ENCODE results near the gene CRTAP. TPM values are rescaled to one million over a fixed set of nuclear protein-coding genes. Genes with fewer than 3 reads are reported as not detected.
"Not testable (repeated sequence)": the region's sequence is repeated elsewhere in the genome, so short reads cannot be mapped to it uniquely, and the experiment has no call there.

CRTAP gene
- total RNA-seq, result 10 to 100 TPM; 16.3 to 21.9 (median 21.7) TPM

DNA sequence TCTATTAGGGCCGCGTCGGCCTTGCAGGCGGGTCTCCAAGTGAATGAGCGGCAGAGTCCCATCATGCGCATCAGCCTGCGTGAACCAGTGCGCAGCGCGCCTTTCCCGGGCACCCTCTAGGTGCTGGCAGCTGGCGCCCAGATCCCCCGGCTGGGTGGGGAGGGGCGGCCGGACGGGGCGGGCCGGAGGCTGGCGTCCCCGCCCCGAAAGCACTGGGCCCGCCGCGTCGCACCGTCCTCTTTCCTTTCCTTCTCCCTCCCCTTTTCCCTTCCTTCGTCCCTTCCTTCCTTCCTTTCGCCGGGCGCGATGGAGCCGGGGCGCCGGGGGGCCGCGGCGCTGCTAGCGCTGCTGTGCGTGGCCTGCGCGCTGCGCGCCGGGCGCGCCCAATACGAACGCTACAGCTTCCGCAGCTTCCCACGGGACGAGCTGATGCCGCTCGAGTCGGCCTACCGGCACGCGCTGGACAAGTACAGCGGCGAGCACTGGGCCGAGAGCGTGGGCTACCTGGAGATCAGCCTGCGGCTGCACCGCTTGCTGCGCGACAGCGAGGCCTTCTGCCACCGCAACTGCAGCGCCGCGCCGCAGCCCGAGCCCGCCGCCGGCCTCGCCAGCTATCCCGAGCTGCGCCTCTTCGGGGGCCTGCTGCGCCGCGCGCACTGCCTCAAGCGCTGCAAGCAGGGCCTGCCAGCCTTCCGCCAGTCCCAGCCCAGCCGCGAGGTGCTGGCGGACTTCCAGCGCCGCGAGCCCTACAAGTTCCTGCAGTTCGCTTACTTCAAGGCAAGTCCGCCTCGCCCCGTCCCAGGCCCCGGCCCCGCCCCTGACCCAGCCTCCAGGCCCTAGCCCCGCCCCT, at the start of gene CRTAP:
Gene CRTAP, plus strand, starts transcription at position 243 of the 850 bp plus-strand sequence. Its CDS starts 64 bp downstream, at position 307.
- Mint-ChIP-seq H3K36me3 (ENCODE audit: insufficient read depth) (no peaks in the 10 kb centered on the region), H3K4me1 (ENCODE audit: low read depth) (peaks cover 37% of the 10 kb centered on the region), H3K4me3 (peak within 1 kb of the TSS; percentile 82), H3K27me3 (ENCODE audit: low read depth) (no peaks in the 10 kb centered on the region), H3K9me3 (no peaks in the 10 kb centered on the region)
- DNase-seq (peak; percentile 78), ATAC-seq (peak; percentile 85 to 90)

DNA sequence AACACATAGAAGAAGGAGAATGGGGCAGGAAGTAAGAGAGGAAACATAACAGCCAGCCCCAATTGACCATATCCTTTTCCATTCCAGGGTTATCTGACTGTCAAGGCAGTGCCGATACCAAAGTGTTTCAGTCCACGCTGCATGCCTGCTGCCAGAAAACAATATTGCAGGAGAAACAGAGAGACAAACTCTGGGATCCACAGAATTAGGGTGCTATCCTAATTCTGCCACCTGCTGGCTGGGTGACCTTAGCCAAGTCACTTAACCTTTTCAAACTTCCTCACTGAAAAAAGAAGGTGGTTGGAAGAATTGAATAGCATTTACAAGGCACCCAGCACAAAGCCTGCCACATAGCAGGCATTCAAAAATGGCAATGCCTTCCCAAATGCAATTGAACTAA, 48.9 kb upstream of the CRTAP start:
- H3K4me3 Mint-ChIP-seq, result no peak overlapping the region
- H3K36me3 Mint-ChIP-seq (ENCODE audit: insufficient read depth), result peaks cover 34% of the 10 kb centered on the region

DNA sequence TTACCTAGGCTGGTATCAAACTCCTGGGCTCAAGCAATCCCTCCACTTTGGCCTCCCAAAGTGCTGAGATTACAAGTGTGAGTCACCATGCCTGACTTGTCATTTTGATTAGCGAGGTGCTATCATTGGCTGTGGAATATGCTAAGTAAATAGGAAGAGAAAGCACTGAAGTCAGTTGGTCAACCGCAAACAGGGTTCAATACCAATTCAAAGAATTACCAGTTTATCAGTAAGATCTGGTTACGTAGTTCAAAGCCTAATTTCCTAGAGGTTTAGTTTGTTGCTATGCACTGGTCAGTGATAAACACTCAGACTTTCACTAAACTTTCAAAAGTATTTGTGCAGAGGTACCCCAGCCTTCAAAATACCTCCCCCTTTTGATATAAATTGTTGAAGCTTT, 46.3 kb upstream of the CRTAP start:
- Mint-ChIP-seq H3K9me3 (no peaks in the 10 kb centered on the region), H3K36me3 (ENCODE audit: insufficient read depth) (peaks cover 32% of the 10 kb centered on the region), H3K4me1 (ENCODE audit: low read depth) (peaks cover 55% of the 10 kb centered on the region), H3K27me3 (ENCODE audit: low read depth) (no peaks in the 10 kb centered on the region), H3K4me3 (no peak overlapping the region)
- DNase-seq (no peak), ATAC-seq (no peak)

More for the DNA sequence above, 48.9 kb upstream of the CRTAP start:
- no peak for ATAC-seq
- peaks cover 64% of the 10 kb centered on the region for H3K4me1 Mint-ChIP-seq (ENCODE audit: low read depth)
- no peaks in the 10 kb centered on the region for H3K9me3 Mint-ChIP-seq
- H3K27me3 Mint-ChIP-seq (ENCODE audit: low read depth), result no peaks in the 10 kb centered on the region
- peak; percentile 35 for DNase-seq

DNA sequence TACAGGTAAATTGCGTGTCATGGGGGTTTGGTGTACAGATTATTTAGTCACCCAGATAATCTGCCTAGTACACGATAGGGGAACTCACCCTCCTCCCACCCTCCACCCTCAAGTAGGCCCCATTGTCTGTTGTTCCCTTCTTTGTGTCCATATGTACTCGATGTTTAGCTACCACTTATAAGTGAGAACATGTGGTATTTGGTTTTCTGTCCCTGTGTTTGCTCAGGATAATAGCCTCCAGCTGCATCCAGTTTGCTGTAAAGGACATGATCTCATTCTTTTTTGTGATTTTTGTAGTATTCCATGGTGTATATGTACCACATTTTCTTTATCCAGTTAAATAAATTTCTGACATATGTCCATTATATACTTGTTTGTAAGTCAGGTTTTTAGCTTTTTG, 44.0 kb upstream of the CRTAP start:
- H3K4me1 Mint-ChIP-seq (ENCODE audit: low read depth), result peaks cover 43% of the 10 kb centered on the region
- H3K27me3 Mint-ChIP-seq (ENCODE audit: low read depth); H3K4me3 Mint-ChIP-seq; H3K9me3 Mint-ChIP-seq; ATAC-seq; DNase-seq: not testable (repeated sequence)
- H3K36me3 Mint-ChIP-seq (ENCODE audit: insufficient read depth), result peaks cover 31% of the 10 kb centered on the region

DNA sequence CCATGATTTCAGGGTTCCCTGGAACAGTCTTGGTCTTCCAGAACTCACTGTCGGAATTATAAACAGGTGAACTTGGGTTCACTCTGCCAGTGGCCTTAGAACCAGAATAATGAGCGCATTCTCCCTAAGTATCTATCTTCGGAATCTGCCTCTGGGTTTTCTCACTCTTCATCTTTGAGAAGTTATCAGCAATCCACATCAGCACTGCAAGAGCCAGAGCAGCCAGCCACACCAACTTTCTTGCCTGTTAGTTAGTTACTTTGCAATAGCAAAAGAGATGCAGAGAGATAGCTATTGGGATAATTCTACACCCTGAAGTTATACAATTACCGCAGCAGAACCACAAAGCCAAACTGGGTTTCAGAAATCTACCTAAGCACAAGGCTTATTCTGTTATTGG, 42.6 kb upstream of the CRTAP start:
- ATAC-seq, result peak in 1 of 2 donors; percentile 45
- peaks cover 33% of the 10 kb centered on the region for H3K4me1 Mint-ChIP-seq (ENCODE audit: low read depth)
- peaks cover 32% of the 10 kb centered on the region for H3K36me3 Mint-ChIP-seq (ENCODE audit: insufficient read depth)
- DNase-seq, result no peak
- H3K9me3 Mint-ChIP-seq, result no peaks in the 10 kb centered on the region
- no peak overlapping the region for H3K4me3 Mint-ChIP-seq
- H3K27me3 Mint-ChIP-seq (ENCODE audit: low read depth), result no peaks in the 10 kb centered on the region

DNA sequence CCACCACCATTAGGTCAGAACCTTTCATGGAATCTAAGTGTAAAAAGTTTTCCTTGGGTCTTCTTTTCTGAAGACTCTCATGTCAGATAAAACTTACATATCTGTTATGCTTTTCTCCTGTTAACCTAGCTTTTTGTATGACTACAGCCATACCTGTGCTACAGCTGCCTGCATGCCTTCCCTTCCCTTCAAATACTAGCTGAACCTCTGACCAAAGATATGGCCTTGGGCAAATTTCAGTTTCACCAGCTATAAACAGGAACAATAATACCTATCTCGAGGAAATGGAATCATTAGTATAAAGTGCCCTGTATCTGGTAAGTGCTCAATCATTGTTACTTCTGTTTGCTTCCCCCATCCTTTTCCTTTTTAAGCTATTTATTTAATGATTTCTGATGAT, 41.9 kb upstream of the CRTAP start:
- Mint-ChIP-seq H3K4me3 (no peak overlapping the region), H3K36me3 (ENCODE audit: insufficient read depth) (peaks cover 34% of the 10 kb centered on the region), H3K4me1 (ENCODE audit: low read depth) (peaks cover 33% of the 10 kb centered on the region), H3K9me3 (no peaks in the 10 kb centered on the region), H3K27me3 (ENCODE audit: low read depth) (no peaks in the 10 kb centered on the region)
- DNase-seq, result no peak
- no peak for ATAC-seq

DNA sequence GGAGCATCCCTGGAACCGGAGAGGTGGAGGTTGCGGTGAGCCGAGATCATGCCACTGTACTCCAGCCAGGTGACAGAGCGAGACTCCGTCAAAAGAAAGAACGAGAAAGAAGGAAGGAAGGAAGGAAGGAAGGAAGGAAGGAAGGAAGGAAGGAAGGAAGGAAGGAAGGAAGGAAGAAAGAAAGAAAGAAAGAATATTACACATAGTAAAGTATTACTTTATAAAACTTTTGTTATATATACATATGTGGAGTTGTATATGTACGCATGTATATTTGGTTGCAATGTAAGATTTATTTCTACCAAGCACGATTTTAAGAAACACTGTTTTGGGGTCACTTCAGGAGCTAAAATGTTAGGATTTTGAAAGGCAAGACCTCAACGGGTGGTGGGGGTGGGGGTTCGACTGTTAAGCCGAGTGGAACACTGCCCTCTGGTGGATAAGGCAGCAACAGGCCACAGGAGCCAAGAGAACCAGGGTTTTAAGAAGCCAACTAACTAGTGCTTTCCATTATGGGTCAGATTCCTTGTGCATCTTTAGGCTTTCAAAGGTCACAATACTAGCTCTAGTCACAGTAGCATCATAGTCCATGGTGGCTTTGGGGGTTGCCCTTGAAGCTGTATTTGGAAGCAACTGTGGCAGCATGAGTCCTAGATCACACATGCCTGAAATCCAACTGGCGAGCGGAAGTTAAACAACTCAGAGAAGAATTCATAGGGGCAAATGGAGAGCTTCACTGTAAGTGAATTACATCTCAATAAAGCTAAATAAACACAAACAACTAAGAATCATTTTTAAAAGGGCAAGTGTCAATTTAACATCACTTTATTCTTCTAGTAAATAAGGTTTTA, 39.4 kb upstream of the CRTAP start:
- H3K4me1 Mint-ChIP-seq (ENCODE audit: low read depth), result peaks cover 30% of the 10 kb centered on the region
- ATAC-seq, result peak; percentile 80 to 90

DNA sequence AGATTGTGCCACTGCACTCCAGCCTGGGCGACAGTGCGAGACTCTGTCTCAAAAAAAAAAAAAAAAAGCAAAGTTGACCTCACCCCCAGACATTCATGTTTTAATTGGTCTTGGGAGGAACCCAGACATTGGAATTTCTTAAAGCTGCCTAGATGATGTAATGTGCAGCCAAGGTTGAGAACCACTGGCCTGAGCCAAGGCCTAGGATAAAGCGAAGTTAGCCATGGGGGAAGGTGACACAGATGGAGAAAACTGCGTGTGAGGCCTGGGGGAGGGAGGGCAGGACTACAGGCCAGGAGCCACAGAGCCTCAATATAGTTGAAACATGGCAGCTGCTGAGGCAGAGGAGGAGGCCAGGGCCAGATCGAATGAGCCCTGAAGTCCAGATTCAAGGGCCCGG, 37.8 kb upstream of the CRTAP start:
- Mint-ChIP-seq H3K4me1 (ENCODE audit: low read depth) (peaks cover 30% of the 10 kb centered on the region), H3K9me3 (no peaks in the 10 kb centered on the region), H3K36me3 (ENCODE audit: insufficient read depth) (peaks cover 20% of the 10 kb centered on the region), H3K27me3 (ENCODE audit: low read depth) (no peaks in the 10 kb centered on the region), H3K4me3 (no peak overlapping the region)
- ATAC-seq (no peak), DNase-seq (no peak)

More for the DNA sequence above, 39.4 kb upstream of the CRTAP start:
- H3K9me3 Mint-ChIP-seq, result no peaks in the 10 kb centered on the region
- DNase-seq, result peak; percentile 72
- no peaks in the 10 kb centered on the region for H3K27me3 Mint-ChIP-seq (ENCODE audit: low read depth)
- H3K4me3 Mint-ChIP-seq, result no peak overlapping the region
- peaks cover 23% of the 10 kb centered on the region for H3K36me3 Mint-ChIP-seq (ENCODE audit: insufficient read depth)

DNA sequence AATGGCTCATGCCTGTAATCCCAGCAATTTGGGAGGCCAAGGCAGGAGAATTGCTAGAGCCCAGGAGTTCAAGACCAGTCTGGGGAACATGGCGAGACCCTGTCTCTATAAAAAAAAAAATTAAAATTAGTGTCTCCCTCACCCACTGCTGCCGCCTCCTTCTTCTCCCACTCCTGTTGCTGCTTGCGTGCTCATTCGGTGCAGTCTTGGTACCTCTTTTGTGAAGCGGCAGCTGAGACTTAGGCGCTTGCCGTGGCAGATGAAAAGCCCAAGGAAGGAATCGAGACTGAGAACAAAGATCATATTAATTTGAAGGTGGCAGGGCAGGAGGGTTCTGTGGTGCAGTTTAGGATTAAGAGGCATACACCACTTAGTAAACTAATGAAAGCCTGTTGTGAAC, 36.9 kb upstream of the CRTAP start:
- DNase-seq, result no peak
- H3K4me1 Mint-ChIP-seq (ENCODE audit: low read depth), result peaks cover 21% of the 10 kb centered on the region
- H3K36me3 Mint-ChIP-seq (ENCODE audit: insufficient read depth), result peaks cover 16% of the 10 kb centered on the region
- no peaks in the 10 kb centered on the region for H3K9me3 Mint-ChIP-seq
- H3K27me3 Mint-ChIP-seq (ENCODE audit: low read depth), result no peaks in the 10 kb centered on the region
- no peak overlapping the region for H3K4me3 Mint-ChIP-seq
- ATAC-seq, result no peak

DNA sequence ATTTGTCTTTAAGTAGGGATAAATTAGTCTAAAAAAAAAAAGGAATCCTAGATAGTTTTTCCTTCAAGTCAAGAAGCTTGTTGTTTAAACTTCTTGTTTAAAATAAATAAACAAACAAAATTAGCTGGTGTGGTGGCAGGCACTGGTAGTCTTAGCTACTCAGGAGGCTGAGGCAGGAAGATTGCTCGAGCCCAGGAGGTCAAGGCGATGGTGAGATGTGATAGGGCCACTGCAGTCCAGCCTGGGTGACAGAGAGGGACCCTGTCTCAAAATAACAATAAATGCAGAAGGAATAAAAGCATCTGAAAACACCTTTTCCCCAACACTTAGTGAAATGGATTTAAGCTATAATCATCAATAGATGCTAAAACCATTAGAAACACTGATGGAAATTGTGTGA, 35.8 kb upstream of the CRTAP start:
- no peaks in the 10 kb centered on the region for H3K27me3 Mint-ChIP-seq (ENCODE audit: low read depth)
- DNase-seq (no peak), ATAC-seq (no peak)
- H3K9me3 Mint-ChIP-seq, result no peaks in the 10 kb centered on the region
- H3K4me3 Mint-ChIP-seq, result no peak overlapping the region
- H3K36me3 Mint-ChIP-seq (ENCODE audit: insufficient read depth), result peaks cover 20% of the 10 kb centered on the region
- peaks cover 18% of the 10 kb centered on the region for H3K4me1 Mint-ChIP-seq (ENCODE audit: low read depth)

DNA sequence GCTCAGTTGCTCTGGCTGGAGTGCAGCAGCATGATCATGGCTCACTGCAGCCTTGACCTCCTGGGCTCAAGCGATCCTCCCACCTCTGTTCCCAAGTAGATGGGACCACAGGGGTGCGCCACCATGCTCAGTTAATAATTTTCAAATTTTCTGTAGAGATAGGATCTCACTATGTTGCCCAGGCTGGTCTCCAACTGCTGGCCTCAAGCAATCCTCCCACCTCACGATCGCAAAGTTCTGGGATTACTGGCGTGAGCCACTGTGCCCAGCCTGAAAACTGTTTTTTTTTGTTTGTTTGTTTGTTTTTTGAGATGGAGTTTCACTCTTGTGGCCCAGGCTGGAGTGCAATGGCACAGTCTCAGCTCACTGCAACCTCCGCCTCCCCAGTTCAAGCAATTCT, 34.0 kb upstream of the CRTAP start:
- H3K27me3 Mint-ChIP-seq (ENCODE audit: low read depth); H3K9me3 Mint-ChIP-seq; DNase-seq; ATAC-seq; H3K4me3 Mint-ChIP-seq: not testable (repeated sequence)
- peaks cover 16% of the 10 kb centered on the region for H3K4me1 Mint-ChIP-seq (ENCODE audit: low read depth)
- peaks cover 25% of the 10 kb centered on the region for H3K36me3 Mint-ChIP-seq (ENCODE audit: insufficient read depth)

DNA sequence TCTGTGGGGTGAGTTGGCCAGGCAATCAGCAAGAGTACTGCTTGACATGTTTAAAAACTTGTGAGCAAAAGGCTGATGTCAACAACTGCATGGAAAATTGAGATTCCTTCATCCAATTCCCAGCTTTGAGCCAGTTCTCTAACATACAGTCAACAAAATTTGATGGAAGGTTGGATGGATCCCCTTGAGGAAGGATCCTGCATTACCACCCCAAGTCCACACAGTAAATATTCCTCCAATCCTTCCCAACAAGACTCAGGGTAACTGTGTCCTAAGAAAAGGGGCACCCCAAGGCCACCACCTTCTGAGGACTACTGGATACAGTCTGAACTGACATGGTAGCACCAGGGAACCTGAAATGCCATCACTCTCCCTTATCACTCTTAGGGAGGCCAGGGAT, 32.0 kb upstream of the CRTAP start:
- Mint-ChIP-seq H3K4me1 (ENCODE audit: low read depth) (peaks cover 27% of the 10 kb centered on the region), H3K9me3 (no peaks in the 10 kb centered on the region), H3K4me3 (no peak overlapping the region), H3K36me3 (ENCODE audit: insufficient read depth) (peaks cover 18% of the 10 kb centered on the region), H3K27me3 (ENCODE audit: low read depth) (no peaks in the 10 kb centered on the region)
- no peak for DNase-seq
- ATAC-seq, result no peak

DNA sequence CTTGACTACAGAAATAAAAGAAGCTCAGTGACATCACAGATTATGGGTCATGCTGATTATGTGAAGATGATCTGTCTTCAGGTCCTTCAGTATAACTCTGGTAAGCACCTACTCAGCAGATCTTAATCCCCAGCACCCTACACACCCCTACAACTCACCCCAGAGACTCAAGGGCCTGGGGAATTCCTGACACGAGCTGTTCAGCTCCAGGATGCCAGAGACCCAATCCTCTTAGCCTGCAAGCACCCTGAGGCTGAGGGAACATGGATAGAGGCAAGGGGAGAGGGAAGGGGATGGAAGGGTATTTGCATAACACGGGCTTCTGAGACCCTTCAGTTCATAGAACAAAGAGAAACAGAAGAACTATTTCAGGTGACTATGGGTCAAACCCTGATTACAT, 29.9 kb upstream of the CRTAP start:
- DNase-seq, result no peak
- Mint-ChIP-seq H3K4me1 (ENCODE audit: low read depth) (peaks cover 41% of the 10 kb centered on the region), H3K36me3 (ENCODE audit: insufficient read depth) (peaks cover 18% of the 10 kb centered on the region), H3K4me3 (no peak overlapping the region), H3K27me3 (ENCODE audit: low read depth) (no peaks in the 10 kb centered on the region), H3K9me3 (no peaks in the 10 kb centered on the region)
- ATAC-seq, result no peak

DNA sequence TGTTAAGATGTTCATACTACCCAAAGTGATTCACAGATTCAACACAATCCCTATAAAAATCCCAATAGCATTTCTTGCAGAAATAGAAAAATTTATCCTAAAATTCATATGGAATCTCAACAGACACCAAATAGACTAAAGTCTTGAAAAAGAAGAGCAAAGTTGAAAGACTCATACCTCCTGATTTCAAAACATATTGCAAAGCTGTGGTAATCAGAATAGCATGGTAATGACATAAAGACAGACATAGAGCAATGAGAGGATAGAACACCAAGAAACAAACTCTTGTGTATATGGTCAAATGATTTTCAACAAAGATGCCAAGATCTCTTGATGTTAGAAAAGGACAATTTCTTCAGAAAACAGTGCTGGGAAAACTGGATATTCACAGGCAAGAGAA, 25.1 kb upstream of the CRTAP start:
- H3K36me3 Mint-ChIP-seq (ENCODE audit: insufficient read depth), result peaks cover 34% of the 10 kb centered on the region
- no peak overlapping the region for H3K4me3 Mint-ChIP-seq

More for the DNA sequence above, 25.1 kb upstream of the CRTAP start:
- ATAC-seq (no peak), DNase-seq (no peak)
- Mint-ChIP-seq H3K27me3 (ENCODE audit: low read depth) (no peaks in the 10 kb centered on the region), H3K9me3 (no peaks in the 10 kb centered on the region), H3K4me1 (ENCODE audit: low read depth) (peaks cover 80% of the 10 kb centered on the region)
